Measurements from ENCODE around the gene POLE3.
A peak's percentile ranks its signal among the peaks of the same experiment; 100 is the strongest.
"Not testable (repeated sequence)": the region's sequence is repeated elsewhere in the genome, so short reads cannot be mapped to it uniquely, and the experiment has no call there.

POLE3 gene

GRCh38 chr9:113375057-113376023 is 35.1 kb downstream of the POLE3 start:
- DNase-seq: no peak

- no peak for DNase-seq
These were observed 36.6 kb downstream of the POLE3 start for GRCh38 chr9:113373676-113374392.

GRCh38 chr9:113373256-113373655 is 37.2 kb downstream of the POLE3 start:
- no peak for DNase-seq

GRCh38 chr9:113372059-113372458 is 38.4 kb downstream of the POLE3 start:
- DNase-seq: no peak

GRCh38 chr9:113370806-113371325 is 39.6 kb downstream of the POLE3 start:
- DNase-seq: peak; percentile 87

GRCh38 chr9:113369855-113370140 is 40.7 kb downstream of the POLE3 start:
- no peak for DNase-seq

- DNase-seq: no peak
These were observed 41.3 kb downstream of the POLE3 start for GRCh38 chr9:113368982-113369854.

- DNase-seq: no peak
These were observed 42.0 kb downstream of the POLE3 start for GRCh38 chr9:113368348-113368981.

GRCh38 chr9:113365652-113366051 is 44.8 kb downstream of the POLE3 start:
- not testable (repeated sequence) for DNase-seq

- no peak for DNase-seq
These were observed 45.5 kb downstream of the POLE3 start for GRCh38 chr9:113364951-113365350.

- DNase-seq: no peak
These were observed 47.1 kb downstream of the POLE3 start for GRCh38 chr9:113363336-113363735.

GRCh38 chr9:113361304-113362018 is 49.0 kb downstream of the POLE3 start:
- no peak for DNase-seq

- DNase-seq: no peak
These were observed 50.1 kb downstream of the POLE3 start for GRCh38 chr9:113360242-113360842.

GRCh38 chr9:113359385-113359784 is 51.1 kb downstream of the POLE3 start:
- no peak for DNase-seq

Measured in DMS79 treated with DMSO at 0.1 percent for 48 hours (cell line).